ENCODE measurements around the gene DBH.

- TF ChIP-seq CTCF (optimal IDR thresholded peaks at IDR 0.05 in 1 of 3, IDR thresholded peaks at IDR 0.05 in 1 of 3, conservative IDR thresholded peaks at IDR 0.05 in 1 of 3; ENCODE audit: extremely low read depth in 1 of 3, insufficient read depth in 2 of 3, low read length in 3 of 3): no peak
- TF ChIP-seq EZH2 (IDR thresholded peaks at IDR 0.05; ENCODE audit: low read length): no peak
Observed at GRCh38 chr9:133699546-133699945, 63.4 kb downstream of the DBH start.

Measured in keratinocyte (primary cell).